8988T (cell line): Measurements from ENCODE around the gene INTS15.

Source experiments
- DNase-seq: peaks from one replicate; pipeline ENCODE4 v3.0.0; 2011

The INTS15 gene

DNA sequence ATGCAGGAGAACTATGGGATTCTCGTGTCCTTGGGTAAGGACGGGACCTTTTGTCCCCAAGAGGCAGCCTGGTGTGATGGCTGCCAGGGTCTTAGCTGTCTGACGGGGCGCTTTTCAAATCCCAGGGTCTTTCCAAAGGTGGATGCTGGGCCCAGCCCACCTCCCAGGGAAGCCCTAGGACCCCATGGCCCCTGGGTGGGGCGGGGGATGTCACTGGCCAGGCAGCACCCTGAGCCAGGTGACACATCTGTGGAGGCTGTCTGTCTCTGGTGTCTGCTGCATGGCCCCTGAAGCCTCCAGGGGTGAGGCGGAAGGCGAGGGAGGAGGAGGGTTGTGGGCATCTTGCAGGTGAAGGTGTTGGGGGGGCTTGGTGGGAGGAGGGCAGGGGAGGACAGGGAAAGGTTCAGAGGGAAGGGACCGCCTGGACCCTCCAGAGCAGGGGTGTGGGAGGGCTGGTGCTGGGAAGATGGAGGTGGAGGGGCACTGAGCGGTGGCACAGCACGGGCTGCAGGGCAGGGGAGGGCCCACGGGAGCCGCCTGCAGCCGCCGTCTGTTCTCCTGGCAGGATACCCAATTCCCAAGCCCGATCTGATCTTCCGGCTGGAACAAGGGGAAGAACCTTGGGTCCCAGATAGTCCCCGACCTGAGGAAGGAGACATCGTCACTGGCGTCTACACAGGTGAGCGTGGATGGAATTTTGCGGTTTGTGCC lies 54.2 kb downstream of the INTS15 start:
- no peak for DNase-seq

DNA sequence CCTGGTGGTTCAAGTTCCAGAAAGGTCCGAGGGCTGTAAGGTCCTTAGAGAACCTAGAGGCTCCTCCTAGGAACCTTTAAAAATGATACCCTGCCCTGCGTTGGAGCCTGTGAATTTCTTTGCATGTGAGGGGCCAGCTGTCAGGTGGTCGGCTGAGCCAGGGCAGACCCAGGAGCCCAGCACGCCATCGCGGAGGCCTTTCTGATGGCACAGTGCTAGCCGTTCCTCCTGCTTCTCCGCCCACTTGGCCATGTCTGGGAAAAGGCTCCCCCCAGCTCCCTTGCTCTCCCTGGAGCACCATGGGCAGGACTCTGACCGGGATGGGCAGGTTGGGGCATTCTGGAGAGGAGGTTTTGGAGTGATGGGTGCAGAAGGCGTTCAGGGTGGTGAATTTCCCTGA lies 54.9 kb downstream of the INTS15 start:
- no peak for DNase-seq

DNA sequence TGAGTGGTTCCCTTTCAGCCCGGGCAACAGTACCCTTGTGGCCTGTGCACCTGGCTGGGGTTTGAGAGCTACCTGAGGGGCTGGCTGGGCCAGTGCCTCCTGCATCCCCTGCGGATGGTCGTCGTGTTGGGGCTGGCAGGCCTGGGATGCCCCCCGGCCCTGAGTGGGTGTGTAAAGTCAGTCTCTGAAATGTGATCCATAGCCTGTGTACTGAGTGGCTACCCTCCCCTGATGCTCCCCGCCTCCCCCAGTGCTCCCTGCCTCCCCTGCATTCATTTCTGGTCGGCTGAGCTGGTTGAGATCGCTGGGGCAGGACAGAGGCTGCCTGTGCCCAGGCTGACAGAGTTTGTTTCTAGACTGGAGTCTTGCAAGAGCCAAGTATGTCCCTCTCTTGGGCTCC lies 56.6 kb downstream of the INTS15 start:
- no peak for DNase-seq

DNA sequence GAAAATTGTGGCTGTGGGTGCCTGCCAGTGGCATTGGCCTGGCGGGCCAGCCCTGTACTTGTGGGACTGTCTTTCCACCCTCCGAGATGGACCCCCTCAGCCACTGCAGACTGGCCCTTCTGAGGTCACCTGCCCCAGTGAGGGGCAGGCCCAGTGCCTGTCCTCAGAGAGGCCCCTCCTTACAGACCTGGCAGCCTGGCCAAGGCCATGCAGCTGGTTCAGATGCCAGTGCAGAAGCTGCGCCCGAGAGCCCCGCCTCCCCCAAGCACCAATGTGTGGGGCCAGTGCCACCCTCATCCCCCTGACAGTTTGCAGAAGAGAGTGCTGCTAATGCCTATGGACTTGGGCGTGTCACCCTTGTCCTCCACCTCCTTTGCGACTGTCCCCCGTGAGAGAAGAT lies 57.3 kb downstream of the INTS15 start:
- no peak for DNase-seq

DNA sequence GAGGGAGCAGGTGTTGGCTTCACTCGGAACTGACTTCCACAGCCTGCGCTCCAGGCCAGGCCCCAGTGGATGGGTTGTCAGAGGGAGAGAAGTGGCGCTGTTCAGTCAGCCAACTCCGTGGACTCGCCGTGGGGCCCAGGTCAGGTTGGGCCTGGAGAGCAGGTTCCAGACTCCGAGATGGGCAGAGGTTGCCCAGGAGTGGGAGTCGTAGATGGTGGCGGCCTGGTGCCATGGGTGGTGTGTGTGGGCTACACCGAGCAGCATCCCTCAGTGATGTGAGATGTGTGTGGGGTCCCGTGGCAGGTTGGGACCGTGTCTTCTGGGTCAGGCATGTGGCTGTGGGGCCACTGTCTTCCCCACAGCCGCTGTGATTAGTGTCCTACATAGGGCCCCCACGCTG lies 57.7 kb downstream of the INTS15 start:
- DNase-seq, result no peak

DNA sequence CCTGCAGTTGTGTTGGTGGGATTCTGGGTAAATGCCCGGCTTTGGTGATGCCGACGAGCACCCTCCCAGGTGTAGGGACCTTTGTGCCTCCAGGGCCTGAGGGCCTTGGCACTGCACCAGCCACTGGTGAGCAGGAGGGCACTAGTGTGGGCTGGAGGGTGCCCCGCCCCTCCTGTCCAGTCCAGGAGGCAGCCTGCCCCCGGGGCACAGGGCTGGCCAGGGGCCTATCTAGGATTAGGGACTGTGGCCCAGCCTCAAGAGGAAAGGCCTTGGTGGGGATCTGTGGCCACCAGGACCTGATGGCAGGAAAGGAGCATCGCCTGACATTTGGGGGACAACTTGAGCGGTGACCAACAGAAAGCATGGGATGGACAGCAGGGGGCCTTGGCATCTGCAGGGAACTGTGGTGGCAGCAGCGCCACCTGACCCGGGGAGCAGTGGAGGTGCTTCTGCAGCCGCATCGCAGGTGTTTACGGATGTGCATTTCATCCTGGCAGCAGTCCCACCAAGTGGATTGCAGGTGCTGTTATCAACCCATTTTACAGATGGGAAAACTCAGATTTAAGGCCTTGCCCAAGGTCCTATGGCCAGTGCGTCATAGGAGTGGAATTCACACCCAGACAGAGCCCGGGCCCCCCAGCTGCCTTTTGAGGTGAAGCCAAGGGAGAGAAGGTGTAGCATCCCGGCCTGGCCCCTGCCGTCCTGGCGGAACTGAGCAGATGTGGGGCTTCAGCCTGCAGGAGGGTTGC lies 58.4 kb downstream of the INTS15 start:
- no peak for DNase-seq

DNA sequence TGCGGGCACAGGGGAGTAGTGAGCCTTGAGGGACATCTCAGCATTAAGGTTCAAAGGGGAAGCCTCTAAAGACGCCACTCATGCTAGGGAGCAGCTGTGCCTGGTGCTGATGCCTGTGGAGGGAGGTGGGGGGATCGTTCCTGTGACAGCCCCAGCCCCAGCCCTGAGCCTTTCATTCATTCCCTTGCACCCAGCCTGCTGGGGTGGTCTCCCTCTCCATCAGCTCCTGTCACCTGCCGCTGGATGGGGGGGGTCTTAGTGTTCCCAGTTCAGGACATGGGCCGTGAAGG lies 58.9 kb downstream of the INTS15 start:
- DNase-seq, result no peak

DNA sequence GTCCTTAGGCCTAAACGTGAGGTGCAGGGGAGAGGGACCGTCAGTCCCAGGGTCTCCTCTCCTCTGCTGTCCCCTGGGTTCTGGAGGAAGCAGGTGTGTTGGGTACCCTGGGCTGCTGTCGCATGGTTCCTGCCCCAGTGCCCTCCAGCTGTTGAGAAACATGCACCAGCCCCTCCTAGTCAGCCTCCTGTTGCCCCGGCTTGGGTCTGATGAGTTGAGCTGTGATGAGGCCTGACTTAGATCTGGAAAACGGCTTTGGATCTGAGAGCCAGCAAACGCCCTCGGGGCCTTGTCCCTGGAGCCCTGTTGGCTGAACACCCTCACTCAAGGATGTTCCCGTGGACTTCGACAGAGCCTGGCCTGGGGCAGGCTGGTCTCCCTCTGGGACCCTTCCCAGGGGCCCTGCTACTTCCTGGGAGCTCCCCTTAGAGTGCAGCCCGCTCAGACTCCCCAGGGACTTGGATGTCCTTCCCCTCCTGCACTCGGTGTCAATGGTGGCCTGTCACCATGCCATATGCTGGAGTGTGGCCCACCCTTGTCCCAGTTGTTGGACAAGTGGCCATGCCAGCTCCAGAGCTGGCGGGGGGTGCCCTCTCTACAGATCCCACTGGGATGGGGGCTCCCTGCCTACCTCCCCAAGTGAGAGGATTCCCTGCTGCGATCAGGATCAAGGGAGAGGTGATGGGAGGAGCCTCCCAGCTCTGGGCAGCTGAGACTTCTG lies 59.6 kb downstream of the INTS15 start:
- DNase-seq, result no peak

DNA sequence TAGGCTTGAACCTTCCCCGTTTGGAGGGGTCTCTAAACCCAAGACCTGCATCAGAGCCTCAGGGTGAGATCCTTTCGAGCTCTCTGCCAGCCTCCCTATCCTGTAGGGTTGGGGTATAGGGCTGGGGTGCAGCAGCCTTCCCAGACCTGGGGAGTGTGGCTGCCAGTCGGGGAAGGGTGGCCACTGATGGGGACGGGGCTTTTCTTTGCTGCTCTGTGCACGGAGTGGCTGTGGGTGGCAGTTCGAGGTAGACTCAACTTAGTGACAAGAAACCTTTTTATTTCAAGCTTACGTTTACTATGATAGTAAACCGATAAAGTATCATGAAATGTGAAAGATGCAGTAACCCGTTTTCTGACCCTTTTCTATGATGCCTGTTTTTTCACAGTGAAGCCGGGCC lies 60.3 kb downstream of the INTS15 start:
- DNase-seq, result no peak

DNA sequence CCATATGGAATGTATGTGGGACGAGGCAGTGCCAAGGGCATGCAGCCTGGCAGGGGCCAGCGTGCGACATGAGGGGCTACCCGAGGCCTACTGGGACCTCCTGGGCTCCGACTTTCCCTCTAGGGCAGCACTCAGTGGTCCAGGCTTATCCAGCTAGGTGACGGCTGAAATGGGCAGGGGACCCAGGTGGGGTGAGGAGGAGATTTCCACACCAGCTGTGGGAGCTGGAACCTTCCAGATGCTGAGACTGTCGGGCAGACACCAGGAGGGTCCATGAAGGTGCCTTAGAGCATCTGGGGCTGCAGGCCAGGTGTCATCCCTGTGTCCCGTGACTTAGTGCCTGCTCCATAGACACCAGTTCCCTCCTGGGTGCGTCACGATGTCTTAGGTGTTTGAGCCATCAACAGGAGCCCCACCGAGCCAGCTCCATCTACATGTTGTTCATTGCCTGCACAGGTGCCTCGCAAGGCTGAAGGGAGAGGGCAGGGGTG lies 60.7 kb downstream of the INTS15 start:
- peak; percentile 29 for DNase-seq

DNA sequence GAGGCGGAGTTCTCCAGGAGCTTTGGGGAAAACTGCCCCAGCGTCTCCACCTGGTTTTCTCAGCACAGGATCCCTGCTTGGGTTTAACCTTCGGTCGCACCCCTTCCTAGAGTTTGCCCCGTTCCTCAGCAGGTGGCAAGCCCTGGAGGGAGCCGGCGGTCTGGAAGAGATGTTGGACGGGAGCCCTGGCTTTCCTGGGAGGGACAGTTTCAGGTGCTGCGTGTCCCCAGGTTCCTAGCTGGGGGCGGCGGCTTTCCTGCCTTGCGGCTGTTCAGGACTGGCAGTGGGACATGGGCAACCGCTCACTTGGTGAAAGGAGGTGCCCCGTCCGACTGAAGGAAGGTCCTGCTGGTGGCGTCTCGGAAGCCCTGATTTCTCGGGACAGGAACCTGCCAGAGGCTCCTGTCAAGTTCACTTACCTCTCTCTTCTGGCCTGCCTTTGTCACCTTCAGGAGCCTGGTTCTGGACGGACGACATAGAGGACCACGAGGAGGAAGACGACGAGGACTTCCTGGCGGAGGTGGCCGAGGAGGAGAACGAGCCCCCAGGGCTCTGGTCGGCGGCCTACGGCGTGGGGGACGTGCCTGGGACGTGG lies 62.1 kb downstream of the INTS15 start:
- DNase-seq, result peak; percentile 32

DNA sequence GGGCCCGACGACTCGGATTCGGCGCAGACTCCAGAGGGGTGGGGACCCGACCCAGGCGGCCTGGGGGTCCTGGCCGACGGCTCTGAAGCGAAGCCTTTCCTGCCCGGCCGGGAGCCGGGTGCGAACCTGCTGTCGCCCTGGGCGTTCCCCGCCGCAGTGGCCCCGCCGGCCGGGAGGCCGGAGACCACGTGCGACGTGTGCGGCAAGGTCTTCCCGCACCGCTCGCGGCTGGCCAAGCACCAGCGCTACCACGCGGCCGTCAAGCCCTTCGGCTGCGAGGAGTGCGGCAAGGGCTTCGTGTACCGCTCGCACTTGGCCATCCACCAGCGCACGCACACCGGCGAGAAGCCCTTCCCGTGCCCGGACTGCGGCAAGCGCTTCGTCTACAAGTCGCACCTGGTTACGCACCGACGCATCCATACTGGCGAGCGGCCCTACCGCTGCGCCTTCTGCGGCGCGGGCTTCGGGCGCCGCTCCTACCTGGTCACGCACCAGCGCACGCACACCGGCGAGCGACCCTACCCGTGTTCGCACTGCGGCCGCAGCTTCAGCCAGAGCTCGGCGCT lies 62.7 kb downstream of the INTS15 start:
- DNase-seq, result peak; percentile 37

DNA sequence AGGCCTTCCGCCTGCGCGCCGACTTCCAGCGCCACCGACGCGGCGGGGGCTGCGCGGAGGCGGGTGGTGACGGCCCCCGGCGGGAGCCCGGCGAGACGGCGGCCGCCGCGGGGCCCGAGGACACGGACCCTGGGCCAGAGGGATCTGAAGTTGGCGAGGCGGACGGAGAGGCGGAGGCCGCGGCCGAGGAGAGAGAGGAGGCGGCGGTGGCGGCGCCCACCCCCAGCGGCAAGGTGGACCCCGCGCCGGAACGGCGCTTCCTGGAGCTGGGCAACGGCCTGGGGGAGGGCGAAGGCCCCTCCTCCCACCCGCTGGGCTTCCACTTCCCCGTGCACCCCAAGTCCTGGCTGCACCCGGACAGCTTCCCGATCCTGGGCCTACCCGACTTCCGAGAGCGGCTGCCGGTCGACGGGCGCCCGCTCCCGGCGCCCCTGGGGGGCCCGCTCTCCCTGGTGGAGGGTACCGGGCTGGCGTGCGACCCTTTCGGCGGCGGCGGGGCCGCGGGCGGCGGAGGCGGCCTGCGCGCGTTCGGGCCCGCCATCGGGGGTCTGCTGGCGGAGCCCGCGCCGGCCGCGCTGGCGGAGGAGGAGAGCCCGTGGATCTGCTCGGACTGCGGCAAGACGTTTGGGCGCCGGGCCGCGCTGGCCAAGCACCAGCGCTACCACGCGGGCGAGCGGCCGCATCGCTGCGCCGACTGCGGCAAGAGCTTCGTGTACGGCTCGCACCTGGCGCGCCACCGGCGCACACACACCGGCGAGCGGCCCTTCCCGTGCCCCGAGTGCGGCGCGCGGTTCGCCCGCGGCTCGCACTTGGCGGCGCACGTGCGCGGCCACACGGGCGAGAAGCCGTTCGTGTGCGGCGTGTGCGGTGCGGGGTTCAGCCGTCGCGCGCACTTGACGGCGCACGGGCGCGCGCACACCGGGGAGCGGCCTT lies 63.5 kb downstream of the INTS15 start:
- DNase-seq, result peak; percentile 60

DNA sequence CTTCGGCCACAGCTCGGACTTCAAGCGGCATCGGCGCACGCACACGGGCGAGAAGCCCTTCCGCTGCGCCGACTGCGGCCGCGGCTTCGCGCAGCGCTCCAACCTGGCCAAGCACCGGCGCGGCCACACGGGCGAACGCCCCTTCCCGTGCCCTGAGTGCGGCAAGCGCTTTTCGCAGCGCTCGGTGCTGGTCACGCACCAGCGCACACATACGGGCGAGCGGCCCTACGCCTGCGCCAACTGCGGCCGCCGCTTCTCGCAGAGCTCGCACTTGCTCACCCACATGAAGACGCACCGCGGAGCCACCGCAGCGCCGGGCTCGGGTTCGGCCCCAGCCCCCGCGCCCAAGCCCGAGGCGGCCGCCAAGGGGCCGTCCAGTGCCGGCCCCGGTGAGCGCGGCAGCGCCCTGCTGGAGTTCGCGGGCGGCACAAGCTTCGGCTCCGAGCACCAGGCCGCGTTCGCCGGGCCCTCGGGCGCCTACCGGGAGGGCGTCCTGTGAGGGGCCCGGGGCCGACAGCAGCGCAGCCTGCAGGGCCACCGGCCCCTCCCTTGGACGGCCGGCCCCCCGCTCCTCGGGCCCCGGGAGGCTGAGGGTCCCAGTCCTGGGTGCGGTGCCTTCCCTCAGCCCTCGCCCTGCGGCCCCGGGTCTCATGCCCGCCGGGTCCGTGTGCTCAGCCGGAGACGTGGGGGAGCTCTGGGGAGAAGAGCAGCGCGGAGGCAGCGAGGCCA lies 64.5 kb downstream of the INTS15 start:
- peak; percentile 50 for DNase-seq

DNA sequence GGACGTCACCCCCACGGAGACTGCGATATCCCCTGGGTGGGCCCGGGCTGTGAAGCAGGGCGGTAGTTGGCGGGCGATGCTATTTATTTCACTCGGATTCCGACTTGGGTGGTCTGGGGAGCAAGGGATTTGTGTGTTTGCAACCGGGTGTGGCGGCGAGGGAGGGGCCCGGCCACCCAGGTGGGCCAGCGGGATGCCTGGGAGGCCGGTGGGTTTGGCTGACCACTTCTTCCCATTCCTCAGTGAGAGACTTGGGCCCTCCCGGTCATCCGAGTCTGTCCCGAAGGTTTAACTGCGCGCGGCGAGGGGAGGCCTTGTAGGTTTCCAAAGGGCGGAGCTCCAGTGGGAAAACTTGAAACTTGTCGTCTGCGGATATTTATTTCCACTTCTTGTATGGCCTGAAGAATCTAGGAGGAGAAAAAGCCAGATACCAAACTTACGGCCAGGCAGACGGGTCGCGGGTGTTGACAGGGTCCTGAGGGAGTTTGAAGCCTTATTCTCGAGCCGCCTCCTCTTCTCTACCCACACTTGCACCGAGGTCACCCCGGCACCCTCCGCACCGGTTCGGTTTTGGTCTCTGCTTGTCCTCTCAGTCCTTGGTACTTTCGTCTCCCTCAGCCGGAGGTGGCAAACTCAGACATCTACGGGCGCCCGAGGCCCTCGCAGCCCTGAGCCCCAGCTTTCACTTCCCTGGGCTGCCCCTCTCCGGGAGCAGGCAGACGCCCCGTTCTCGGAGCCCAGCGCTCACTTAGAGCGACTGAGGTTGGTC lies 65.2 kb downstream of the INTS15 start:
- DNase-seq, result peak; percentile 39

DNA sequence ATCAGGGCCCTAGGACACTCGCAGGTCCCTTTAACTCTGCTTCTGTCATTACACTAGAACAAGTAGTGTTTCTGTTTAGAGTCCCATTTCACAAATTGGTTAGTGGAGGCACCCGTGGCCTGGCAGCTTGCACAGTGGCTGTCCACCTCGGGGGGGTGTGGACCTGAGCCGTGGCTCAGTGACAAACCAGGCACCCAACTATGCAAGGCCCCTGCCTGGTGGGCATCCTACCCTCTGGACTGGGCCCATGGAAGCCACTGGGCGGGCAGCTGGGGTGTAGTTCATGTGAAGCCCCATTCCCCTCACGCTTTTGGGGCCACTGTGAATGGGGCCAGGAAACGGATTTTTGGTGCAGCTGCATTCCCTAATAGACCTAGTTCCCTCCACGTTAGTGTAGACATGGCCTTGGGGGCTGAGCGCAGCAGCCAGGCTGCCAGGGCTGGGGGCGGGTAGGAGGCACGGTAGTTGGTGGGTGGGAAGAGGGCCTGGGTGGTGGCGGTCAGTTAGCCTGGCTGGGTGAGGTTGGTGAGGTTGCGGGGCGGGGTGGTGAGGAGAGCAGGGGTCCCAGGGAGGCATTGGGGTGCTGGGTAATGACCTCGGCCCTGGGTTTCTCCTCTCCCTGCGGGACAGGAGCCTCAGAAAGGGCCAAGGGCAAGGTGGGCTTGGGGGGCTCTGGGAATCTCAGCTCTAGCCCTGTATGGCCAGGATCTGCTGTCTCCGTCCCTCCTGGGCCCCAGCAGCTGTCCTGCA lies 66.0 kb downstream of the INTS15 start:
- peak; percentile 31 for DNase-seq

DNA sequence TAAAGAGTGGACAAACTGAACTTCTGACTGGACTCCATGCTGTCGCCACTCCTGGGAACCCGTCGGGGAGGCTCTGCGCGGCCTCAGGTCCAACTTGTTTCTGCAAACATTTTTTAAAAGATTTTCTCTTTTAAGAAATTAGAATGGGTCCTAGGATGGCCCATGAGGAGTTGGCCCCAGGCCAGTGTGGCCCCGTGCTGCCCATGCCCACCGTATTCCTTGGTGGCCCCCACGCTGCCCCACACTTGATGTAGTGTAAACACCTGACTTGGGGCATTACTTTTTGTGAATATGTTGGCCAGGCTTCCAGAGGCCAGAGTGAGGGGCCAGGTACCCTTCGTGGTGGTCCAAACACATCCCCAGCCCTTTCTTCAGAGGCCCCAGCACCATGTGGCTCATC lies 66.6 kb downstream of the INTS15 start:
- peak; percentile 17 for DNase-seq
